GM13977 (cell line): ENCODE measurements around the gene FGD4.

Experiments
- DNase-seq: peaks from one replicate; pipeline ENCODE4 v3.0.0; 2012; ENCODE audit warnings: low spot score
- in situ Hi-C: fragments of 300-500 bp; cut with MboI; formaldehyde crosslinking; loops from one replicate; pipeline ENCODE4 v1.12.0; 2022; ENCODE audit warnings: low sequenced_read_pairs, low pct_unique_long_range_greater_than_20kb, mixed read lengths, inconsistent platforms; ENCODE audit not compliant: unreplicated experiment
- TF ChIP-seq, protein P1 (sequence below): IDR thresholded peaks from 2 replicates; pipeline ENCODE4 v1.5.1; 2012; ENCODE audit warnings: mild to moderate bottlenecking, control low read depth; ENCODE audit not compliant: insufficient read depth; ENCODE audit errors: extremely low read depth, missing control alignments

The FGD4 gene

DNA sequence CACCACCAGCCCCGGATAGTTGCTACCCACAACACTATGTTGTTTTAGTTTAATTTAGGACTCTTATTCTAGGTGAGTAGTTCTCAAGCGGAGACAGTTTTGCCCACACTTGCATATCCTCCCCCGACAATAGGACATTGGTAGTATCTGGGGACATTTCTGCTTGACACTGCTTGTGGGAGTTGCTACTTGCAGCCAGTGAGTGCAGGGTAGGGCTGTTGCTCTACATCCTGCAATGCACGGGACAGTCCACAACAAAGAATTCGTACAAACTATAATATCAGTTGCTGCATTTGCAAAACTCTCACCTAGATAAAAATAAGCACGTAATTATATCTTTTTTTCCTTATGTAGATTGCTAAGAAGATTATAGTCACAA lies 167.9 kb downstream of the FGD4 start:
- DNase-seq, result no peak
- in situ Hi-C loops, result no loop called here
- TF ChIP-seq, protein P1, sequence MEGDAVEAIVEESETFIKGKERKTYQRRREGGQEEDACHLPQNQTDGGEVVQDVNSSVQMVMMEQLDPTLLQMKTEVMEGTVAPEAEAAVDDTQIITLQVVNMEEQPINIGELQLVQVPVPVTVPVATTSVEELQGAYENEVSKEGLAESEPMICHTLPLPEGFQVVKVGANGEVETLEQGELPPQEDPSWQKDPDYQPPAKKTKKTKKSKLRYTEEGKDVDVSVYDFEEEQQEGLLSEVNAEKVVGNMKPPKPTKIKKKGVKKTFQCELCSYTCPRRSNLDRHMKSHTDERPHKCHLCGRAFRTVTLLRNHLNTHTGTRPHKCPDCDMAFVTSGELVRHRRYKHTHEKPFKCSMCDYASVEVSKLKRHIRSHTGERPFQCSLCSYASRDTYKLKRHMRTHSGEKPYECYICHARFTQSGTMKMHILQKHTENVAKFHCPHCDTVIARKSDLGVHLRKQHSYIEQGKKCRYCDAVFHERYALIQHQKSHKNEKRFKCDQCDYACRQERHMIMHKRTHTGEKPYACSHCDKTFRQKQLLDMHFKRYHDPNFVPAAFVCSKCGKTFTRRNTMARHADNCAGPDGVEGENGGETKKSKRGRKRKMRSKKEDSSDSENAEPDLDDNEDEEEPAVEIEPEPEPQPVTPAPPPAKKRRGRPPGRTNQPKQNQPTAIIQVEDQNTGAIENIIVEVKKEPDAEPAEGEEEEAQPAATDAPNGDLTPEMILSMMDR, result no peak

DNA sequence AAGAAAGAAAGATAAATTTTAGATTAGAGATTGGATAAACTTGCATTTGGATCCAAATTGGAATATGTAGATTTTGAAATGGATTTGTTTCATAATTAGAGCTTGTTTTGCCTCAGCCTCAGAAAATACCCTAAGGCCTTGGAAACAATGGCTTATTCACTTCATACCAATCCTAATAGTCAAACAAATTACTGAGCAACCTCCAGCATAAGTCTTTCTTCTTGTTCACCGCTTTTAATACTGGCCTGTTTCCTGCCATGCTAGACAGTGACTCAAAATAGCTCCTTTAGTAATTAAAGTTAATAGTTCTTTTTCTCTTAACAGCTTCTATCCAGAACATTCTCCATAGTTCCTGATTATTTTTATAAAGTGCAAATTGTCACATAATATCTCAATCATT lies 168.9 kb downstream of the FGD4 start:
- no peak for DNase-seq
- TF ChIP-seq, protein P1, result no peak
- in situ Hi-C loops, result no loop called here

DNA sequence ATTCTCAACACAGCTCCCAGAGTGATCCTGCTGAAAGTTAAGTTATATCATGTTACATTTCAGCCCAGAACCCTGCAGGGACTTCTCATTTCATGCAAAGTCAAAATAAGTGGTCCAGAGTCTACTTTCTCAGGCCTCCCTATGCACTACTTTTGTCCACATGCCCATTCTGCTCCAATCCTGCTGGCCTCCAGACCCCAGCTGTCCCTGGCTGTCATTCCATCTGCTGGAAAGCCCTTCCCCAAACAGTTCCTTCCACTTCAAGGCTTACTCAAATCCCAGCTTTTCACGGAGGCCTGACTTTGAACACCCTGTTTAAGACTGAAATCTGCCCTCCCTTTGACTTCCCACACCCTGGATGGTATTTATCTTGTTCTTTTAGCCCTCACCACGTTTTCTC lies 169.9 kb downstream of the FGD4 start:
- DNase-seq, result no peak
- TF ChIP-seq, protein P1, result no peak
- in situ Hi-C loops, result no loop called here

DNA sequence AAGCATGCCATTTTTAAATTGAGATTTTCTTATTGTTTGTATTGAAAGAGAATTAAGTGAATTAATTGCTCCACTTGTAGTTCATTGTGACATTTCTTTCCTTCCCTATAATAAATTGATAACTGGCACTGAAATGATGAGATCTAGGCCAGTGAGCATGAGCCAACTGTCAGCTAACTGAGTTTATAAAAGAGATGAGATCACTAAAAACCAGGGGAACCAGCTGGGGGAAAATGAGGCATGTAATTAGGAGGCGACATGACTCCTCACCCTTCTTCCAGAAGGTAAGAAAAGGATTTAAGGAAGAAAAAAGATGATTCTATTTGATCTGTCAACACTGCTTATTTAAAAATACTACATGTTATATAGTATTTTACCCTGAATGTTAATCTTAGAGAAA lies 175.2 kb downstream of the FGD4 start:
- in situ Hi-C loops, result no loop called here
- TF ChIP-seq, protein P1, result no peak
- DNase-seq, result no peak

DNA sequence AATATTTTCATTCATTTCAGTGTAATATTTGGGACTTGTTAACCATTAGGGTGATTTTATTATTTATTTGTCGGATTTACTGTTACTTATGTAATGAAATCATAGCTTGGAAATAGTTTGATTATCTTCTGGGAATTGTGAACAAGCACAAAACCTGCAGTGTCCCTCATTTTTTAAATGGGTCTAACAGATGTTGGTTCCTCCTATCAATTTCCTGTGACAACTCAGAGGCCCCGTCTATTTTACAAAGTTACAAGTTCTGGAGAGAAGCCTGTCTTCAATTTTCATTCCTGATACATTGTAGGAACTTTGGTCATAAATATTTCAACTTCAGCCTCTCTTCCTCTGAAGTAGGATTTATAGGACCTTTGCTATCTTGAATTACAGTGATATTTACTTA lies 178.0 kb downstream of the FGD4 start:
- DNase-seq, result no peak
- in situ Hi-C loops, result no loop called here
- TF ChIP-seq, protein P1, result no peak

DNA sequence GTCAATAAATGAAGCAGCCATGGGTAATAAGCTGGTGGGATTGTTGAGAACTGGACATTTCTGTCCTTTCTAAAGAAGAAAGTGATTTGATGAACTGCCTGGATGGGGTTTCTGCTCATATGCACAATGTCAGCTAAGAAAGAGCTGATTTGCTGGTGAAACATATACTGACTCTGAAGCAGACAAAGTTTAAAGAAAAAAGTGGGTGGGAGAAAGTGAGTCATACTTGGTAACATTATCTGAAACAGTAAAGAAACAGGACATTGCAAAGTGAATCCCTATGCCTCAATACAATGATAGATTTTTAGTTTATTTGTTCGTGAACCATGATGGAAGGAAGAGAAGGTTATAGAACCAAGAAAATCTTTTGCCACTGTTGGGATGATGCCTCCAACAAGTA lies 184.2 kb downstream of the FGD4 start:
- TF ChIP-seq, protein P1, result no peak
- in situ Hi-C loops, result no loop called here
- no peak for DNase-seq

DNA sequence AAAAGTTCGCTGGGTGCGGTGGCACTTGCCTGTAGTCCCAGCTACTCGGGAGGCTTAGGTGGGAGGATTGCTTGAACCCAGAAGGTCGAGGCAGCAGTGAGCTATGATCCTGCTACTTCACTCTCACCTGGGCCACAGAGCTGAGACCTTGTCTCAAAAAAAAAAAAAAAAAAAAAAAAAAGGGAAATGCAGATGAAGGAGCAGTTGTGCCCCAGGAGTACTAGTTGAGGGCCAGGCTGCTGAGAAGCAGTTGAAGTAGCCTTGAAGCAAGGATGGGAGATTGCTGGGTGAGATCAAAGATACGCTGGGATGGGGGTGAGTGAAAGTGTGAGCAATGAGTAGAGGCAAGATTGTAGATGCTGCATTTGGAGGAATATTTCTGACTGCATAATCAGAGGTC lies 186.3 kb downstream of the FGD4 start:
- in situ Hi-C loops, result no loop called here
- no peak for DNase-seq
- TF ChIP-seq, protein P1, result no peak
